PC-3 (cell line): ENCODE results near the gene SLC24A3.

ENCODE experiments used
- EZH2 ChIP-seq: fragments of 300-600 bp; sonication (generic); IDR thresholded peaks from one replicate; pipeline ENCODE4 v1.6.1; 2017; ENCODE audit warnings: antibody characterized with exemption, mild to moderate bottlenecking, low read length; ENCODE audit not compliant: unreplicated experiment
- EZH2phosphoT487 ChIP-seq: fragments of 300-600 bp; sonication (generic); IDR thresholded peaks from 2 replicates; pipeline ENCODE4 v1.6.1; 2018; ENCODE audit warnings: mild to moderate bottlenecking, antibody characterized with exemption, low read length, borderline replicate concordance
- TF ChIP-seq, protein P1 (sequence below): fragments of 300-600 bp; sonication (generic); conservative IDR thresholded peaks from 2 replicates; pipeline ENCODE4 v1.5.1; 2017; ENCODE audit warnings: antibody characterized with exemption, low read depth, mild to moderate bottlenecking, low read length

DNA sequence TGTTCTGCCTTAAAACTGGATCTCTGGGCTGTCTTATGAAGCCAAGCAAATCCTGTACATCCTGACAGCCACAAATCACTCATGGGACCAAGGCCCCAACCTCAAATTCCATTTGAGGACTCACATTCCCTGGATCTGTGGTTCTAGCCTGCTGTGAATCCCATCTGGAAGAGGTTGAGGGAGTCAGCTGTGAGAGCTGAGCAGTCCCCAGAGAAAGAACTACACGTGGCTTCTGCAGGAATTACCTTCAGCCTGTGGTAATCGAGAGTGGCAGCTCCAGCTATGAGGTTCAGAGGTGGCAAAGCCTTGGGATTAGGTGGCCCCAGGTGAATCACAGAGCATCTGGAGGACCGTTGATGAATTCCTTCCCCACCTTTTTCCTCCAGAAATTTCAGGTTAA lies 245.2 kb downstream of the SLC24A3 start:
- TF ChIP-seq, protein P1, sequence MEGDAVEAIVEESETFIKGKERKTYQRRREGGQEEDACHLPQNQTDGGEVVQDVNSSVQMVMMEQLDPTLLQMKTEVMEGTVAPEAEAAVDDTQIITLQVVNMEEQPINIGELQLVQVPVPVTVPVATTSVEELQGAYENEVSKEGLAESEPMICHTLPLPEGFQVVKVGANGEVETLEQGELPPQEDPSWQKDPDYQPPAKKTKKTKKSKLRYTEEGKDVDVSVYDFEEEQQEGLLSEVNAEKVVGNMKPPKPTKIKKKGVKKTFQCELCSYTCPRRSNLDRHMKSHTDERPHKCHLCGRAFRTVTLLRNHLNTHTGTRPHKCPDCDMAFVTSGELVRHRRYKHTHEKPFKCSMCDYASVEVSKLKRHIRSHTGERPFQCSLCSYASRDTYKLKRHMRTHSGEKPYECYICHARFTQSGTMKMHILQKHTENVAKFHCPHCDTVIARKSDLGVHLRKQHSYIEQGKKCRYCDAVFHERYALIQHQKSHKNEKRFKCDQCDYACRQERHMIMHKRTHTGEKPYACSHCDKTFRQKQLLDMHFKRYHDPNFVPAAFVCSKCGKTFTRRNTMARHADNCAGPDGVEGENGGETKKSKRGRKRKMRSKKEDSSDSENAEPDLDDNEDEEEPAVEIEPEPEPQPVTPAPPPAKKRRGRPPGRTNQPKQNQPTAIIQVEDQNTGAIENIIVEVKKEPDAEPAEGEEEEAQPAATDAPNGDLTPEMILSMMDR = no peak
- no peak for TF ChIP-seq EZH2
- TF ChIP-seq EZH2phosphoT487 = no peak
